GM19452 (cell line): Measurements from ENCODE around the gene PKLR.
"Not testable (repeated sequence)": the region's sequence is repeated elsewhere in the genome, so short reads cannot be mapped to it uniquely, and the experiment has no call there.

Experiments used
- ATAC-seq: cut with Tn5 transposase; IDR thresholded peaks from one replicate; pipeline ENCODE4 v1.9.1; 2021; ENCODE audit not compliant: unreplicated experiment

Gene PKLR

DNA sequence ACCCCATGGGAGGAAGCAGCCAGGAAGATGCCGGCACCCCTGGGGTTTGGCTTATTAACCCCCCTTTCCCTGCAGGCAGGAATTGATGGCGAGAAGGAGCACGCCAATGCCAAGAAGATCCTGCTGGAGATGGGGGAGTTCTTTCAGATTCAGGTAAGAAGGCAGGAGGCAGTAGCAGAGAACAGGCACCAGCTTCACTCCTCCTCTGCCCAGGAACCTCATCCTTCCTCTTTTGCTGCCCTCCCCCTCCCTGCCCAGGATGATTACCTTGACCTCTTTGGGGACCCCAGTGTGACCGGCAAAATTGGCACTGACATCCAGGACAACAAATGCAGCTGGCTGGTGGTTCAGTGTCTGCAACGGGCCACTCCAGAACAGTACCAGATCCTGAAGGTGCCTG lies 18.3 kb upstream of the PKLR start:
- ATAC-seq: no peak

DNA sequence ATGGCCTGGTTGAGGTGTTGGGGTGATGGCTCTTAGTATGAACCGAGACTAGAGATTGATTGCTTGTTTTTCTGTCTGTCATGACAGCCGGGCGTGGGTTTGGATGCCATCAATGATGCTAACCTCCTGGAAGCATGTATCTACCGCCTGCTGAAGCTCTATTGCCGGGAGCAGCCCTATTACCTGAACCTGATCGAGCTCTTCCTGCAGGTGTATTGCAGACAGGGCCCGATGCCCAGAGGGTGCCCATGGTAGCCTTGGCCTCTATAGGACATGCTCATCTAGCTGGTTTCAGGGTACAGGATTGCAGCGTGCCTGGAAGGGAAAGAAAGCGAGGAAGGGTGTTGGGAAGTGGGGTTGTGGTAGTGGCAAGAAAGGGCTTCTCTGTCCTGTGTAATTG lies 16.8 kb upstream of the PKLR start:
- ATAC-seq: no peak

DNA sequence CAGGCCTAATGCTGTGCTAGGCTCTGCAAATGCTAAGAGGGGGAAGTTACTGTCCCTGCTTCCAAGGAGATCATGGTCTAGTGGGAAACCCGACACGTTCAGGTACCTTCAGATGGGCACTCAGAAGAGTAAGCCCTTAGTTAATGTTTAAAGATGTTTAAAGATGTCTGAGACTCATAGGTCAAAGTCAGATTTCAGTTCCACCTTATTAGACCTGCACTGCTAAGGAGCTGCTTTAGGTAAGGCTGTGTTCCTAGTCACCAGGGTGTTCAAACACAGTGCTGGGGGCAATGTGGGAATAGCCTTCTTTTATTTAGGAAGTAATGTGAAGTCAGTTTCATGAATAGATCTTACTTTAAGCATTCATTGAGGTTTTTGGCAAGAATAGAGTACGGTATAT lies 15.7 kb upstream of the PKLR start:
- no peak for ATAC-seq

- no peak for ATAC-seq
Measured at GRCh38 chr1:155313261-155313660, 12.0 kb upstream of the PKLR start.

DNA sequence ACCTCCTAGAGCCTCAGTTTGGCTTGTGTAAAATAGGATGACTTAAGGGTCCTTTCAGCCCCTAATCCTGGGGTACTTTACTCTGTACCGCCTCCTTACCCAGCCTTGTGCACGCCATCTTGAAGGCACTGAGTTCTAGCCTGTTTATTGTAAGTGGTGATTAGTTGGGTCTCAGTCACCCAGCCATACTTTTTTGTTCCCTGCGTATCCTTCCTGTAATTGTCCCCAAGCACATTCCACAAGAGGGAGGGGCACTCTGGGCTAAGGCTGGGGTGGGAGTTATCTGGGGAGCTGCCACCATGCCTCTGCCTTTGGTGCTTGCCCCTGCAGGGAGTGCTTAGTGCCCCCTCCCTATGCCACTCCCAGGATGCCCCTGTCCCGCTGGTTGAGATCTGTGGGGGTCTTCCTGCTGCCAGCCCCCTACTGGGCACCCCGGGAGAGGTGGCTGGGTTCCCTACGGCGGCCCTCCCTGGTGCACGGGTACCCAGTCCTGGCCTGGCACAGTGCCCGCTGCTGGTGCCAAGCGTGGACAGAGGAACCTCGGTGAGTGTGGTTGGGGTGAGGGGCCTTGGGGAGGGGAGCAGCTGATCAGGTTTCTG lies 8.3 kb upstream of the PKLR start:
- no peak for ATAC-seq

- ATAC-seq: peak; percentile 92
Measured at GRCh38 chr1:155308493-155309422, 7.5 kb upstream of the PKLR start, which contains the start of gene FDPS. Gene FDPS (plus strand): TSS chr1:155308866. CDS start chr1:155309790, 924 bp downstream.

- no peak for ATAC-seq
Measured at GRCh38 chr1:155307247-155307740, 6.1 kb upstream of the PKLR start.

DNA sequence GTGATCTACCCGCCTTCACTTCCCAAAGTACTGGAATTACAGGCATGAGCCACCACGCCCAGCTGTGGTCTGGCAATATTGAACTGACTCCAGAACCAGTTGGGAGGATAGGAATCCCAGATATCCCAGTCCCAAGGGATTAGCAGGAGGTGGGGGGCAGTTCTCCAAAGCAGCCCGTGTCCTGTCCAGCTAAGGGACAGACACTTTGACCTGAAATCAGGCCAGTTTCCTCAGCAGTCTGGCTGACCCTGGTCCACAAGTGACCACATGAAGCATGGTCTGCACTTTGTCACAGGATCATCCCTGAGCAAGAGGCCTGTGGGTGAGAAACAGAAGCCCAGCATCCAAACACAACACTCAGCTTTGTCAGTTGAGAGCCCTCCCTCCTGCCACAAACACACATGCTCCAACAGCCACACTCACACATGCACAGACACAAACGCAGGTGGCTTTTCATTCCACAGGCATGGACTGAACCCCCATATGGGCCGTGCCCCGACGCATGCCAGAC lies 4.7 kb upstream of the PKLR start:
- ATAC-seq: no peak

DNA sequence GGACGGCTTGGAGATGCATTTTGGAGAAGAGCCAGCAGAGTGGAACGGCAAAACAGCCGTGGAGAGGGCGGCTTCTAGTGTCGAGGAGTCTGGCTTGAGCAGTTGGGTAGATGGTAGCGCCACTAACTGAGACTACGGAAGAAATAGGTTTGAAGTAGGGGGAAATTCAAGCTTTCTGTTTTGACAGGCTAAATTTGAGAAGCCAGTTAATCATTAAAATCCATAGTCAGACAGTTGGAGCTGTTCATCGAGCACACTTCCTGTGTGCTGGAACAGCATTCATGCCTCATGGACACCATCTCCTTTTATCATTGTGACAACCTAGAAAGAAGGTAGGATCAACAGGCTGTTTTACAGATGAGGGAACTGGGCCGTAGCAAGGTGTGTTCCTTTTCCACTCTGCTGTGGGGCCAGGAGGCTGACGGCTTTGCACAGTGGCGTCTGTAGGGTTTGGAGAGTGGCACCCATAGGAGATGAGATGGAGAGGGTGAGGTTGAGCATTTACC lies 3.4 kb upstream of the PKLR start:
- ATAC-seq: no peak

GRCh38 chr1:155300553-155301329 lies 497 bp downstream of the PKLR start:
- no peak for ATAC-seq

- ATAC-seq: no peak
Measured at GRCh38 chr1:155300024-155300423, 1.2 kb downstream of the PKLR start.

DNA sequence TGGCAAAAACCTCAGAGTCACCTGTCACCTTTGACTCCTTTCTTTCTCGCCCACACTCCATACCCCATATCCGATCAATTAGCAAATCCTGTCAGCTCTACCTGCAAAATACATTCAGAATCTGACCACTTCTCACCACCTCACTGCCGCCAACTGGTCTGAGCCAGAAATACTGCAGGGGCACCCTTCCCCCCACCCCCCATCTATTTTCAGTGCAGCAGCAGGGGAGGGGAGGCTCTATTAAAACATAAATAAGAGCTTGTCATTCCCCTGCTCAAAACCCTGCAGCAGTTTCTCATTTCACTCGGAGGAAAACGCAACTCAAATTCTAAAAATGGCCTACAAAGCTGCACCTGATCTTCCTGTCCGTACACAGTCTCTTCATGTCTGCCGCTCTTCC lies 3.9 kb downstream of the PKLR start:
- no peak for ATAC-seq

DNA sequence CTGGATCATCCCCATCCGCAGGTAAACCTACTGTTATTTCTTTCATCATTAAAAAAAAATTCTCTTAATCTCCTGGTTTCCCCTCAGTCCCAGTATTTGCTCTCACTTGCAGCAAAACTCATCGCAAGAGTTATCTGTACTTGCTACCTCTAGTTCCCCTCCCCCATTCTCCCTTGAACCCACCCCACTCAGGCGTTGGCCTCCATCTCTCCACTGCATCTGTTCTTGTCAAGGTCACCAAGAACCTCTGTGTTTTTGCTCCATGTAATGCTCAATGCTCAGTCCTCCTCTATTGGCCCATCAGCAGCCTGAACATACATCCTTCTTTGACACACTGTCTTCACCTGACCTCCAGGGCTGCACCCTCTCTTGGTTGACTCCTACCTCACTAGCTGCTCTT lies 4.6 kb downstream of the PKLR start:
- no peak for ATAC-seq

- no peak for ATAC-seq
Measured at GRCh38 chr1:155295942-155296267, 5.3 kb downstream of the PKLR start.

DNA sequence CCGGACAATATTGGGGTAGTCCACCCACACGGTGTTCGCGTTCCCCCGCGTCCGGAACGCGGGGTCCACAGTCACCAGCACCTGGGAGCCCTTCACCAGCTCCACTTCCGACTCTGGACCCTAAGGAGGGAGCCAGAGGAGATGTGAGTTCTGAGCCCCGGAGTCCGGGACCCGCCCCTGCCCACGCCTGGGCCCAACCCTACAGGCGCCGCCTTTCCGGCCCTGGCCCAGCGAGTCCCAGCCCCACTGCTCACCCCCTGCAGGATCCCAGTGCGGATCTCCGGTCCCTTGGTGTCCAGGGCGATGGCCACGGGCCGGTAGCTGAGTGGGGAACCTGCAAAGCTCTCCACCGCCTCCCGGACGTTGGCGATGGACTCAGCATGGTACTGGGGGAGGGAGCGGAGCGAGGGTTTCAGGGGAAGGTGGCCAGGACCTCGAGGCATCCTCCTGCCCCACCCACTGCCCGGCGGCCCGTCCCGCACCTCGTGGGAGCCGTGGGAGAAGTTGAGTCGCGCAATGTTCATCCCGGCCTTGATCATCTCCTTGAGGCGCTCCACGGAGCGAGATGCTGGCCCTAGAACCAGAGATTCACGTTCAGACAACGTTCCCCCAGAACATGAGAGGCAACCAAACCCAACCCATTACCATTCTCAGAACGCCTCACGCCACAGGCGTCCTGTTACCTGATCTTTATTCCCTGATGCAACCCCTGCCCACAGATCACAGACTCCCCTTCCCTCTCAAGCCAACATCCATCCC lies 5.9 kb downstream of the PKLR start:
- no peak for ATAC-seq

DNA sequence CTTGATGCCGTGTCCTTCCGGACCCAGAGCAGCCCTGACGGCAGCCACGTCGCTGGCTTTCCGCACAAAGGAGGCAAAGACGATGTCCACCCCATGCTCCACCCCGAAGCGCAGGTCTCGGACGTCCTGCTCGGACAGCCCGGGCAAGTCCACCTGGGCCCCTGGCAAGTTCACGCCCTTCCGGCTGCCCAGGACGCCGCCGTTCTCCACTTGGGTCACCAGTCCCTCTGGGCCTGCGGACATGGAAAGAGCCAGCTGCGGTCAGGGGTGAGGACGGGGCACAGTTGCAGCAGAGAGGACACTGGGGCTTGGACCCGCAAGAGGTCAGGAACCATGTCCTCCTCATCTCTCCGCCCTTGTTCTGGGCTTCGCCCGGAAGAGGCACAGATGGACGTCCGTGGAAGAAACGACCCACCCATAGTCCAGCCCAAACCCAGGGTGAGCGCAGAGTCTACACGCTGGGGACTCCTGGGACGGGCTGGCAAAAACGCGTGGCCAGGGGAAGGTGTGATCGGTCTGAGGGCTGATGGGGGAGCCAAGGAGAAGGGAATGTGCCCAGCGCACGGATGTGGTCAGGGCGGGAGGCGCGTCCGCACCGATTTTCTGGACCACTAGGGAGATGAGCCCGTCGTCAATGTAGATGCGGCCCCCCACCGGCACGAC lies 6.6 kb downstream of the PKLR start:
- ATAC-seq: no peak

DNA sequence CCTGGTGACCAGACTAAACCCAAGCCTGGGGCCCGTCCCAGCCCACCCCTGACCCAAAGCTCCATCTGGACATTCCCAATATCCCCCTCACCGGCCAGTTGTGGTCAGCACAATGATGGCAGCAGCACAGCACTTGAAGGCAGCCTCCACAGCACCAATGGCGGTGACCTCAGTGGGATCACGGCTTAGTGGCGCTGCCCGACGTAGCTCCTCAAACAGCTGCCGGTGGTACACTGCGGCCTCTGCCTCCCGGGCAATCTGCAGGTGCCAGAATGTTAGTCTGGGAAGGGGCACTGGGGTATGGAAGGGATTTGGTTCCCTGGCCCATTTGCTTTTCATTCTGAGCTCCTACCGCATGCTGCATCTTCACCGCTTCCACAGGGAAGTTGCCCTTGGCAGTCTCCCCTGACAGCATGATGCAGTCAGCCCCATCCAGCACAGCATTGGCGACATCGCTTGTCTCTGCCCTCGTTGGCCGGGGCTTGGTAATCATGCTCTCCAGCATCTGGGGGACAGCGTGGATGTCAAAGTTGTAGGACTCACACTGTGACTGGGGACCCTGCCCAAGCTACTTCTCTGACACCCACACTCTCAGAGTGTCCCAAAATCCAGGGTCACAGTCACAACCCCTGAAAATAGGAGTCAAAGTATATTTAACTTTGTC lies 8.0 kb downstream of the PKLR start:
- ATAC-seq: no peak

GRCh38 chr1:155291006-155291405 lies 10.2 kb downstream of the PKLR start:
- ATAC-seq: not testable (repeated sequence)

DNA sequence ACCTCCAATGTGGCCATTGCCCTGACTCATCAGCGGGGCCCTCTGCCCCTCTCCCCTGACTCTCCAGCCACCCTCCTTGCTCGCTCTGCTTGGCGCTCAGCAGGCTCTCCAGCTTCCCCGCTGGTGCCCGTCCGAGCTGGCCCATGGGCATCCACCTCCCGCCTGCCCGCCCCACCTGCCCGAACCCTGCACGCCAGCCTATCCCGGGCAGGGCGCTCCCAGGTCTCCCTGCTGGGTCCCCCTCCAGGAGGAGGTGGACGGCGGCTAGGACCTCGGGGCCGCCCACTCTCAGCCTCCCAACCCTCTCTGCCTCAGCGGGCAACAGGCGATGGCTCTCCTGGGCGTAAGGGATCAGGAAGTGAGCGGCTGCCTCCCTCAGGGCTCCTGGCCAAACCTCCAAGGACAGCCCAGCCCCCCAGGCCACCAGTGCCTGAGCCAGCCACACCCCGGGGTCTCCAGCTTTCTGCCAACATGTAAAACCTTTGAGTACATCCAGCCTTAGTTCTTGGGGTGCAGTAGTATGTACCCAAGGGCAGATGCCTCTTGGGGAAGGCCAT lies 13.2 kb downstream of the PKLR start:
- no peak for ATAC-seq
